Activated CD4-positive, alpha-beta memory T cell treated with anti-CD3 and anti-CD28 coated beads, Interleukin-2, amount 10 ng/mL, durations not matched to agents 7 days and 5 days (primary cell): ENCODE measurements around the gene NR3C2. TPM values are rescaled to one million over a fixed set of nuclear protein-coding genes. Genes with fewer than 3 reads are reported as not detected.
A peak's percentile ranks its signal among the peaks of the same experiment; 100 is the strongest.

Experiments
- CTCF ChIA-PET: fragments of 350-600 bp; sonication (Branson Sonifier 250); formaldehyde crosslinking; loops from one replicate; lab custom pipeline; 2021; ENCODE audit warnings: antibody characterized with exemption, inconsistent platforms; lab: Charles Lee
- POLR2A ChIA-PET: fragments of 350-600 bp; sonication (Branson Sonifier 250); formaldehyde crosslinking; loops from one replicate; lab custom pipeline; 2021; ENCODE audit warnings: antibody characterized with exemption; lab: Charles Lee
- DNase-seq: peaks from one replicate; pipeline ENCODE4 v3.0.0-alpha.2; 2020
- H3K27ac Mint-ChIP-seq: one replicate; pipeline ENCODE4 v1.8.0; 2021; ENCODE audit warnings: mild to moderate bottlenecking, mixed read lengths
- H3K27me3 Mint-ChIP-seq: one replicate; pipeline ENCODE4 v1.8.0; 2021; ENCODE audit warnings: mixed read lengths
- H3K36me3 Mint-ChIP-seq: one replicate; pipeline ENCODE4 v1.8.0; 2021; ENCODE audit warnings: low read depth, mixed read lengths
- H3K4me1 Mint-ChIP-seq: one replicate; pipeline ENCODE4 v1.8.0; 2021; ENCODE audit warnings: mixed read lengths
- H3K4me3 Mint-ChIP-seq: one replicate; pipeline ENCODE4 v1.8.0; 2021; ENCODE audit warnings: mild to moderate bottlenecking, mixed read lengths
- H3K9me3 Mint-ChIP-seq: one replicate; pipeline ENCODE4 v1.8.0; 2021; ENCODE audit warnings: mixed read lengths
- total RNA-seq, 2 experiments: library from RNA; stranded (reverse); gene quantifications; one replicate each; pipeline ENCODE4 v1.2.3, GENCODE V29; 2021

The NR3C2 gene
- 1 to 10 TPM; 4.1 to 5.0 TPM for total RNA-seq

DNA sequence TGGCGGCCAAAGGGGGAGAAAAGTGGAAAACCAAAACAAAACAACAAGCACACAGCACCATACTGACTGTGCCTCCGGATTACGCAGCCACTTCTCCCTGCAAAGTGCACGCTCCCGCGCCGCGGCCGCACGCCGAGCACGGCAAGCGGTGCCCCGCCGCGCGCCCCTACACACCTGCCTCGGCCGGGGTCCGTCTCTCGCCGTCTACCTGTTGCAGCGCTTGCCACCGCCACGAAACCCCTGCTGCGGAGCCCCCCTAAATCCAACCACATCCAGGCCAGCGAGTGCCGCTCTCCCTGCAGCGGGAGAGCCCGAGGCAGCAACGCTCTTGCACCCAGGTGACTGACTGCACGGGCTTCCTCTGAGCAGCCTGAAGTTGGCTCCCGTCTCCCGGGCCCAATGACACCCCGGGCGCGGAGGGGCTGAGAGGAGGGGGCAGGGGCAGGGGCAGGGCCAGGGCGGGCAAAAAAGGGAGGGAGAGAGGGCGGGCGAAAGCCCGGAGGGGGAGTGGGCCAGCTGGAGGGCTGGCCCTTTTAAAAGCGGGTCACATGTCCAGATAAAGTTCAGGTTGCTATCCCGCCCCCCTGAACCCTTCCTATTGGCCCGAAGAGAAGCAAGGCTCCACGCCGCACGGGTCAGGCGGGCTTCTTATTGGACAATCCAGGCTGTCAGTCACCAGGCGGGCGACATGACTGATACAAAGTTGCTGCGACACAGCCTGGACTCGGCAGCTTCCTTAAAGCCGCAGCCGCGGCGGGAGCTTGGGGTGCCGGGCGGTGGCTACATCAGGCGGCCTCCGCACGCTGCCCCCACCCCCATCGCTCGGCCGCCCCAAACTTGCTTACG, at the start of gene NR3C2:
TSS of gene NR3C2 (minus strand) at position 429 of the 846 bp plus-strand sequence.
- Mint-ChIP-seq H3K4me3 (peak within 1 kb of the TSS; percentile 90), H3K36me3 (no peaks in the 10 kb centered on the region), H3K27ac (peak within 1 kb of the TSS; percentile 83), H3K27me3 (peaks cover 33% of the 10 kb centered on the region), H3K4me1 (peaks cover 15% of the 10 kb centered on the region), H3K9me3 (no peaks in the 10 kb centered on the region)
- POLR2A ChIA-PET = interaction anchor here (0.8 to 2.5 kb wide), 9 partner anchors 8 to 758 kb away, joined by 3 to 40 read pairs (median 5); partner anchors contain the start of genes ARHGAP10 and PRMT9
- CTCF ChIA-PET = interaction anchor here (1.3 kb wide), 1 partner anchor 575 kb away, joined by 4 read pairs; no protein-coding TSS in a partner anchor
- peak; percentile 98 for DNase-seq

DNA sequence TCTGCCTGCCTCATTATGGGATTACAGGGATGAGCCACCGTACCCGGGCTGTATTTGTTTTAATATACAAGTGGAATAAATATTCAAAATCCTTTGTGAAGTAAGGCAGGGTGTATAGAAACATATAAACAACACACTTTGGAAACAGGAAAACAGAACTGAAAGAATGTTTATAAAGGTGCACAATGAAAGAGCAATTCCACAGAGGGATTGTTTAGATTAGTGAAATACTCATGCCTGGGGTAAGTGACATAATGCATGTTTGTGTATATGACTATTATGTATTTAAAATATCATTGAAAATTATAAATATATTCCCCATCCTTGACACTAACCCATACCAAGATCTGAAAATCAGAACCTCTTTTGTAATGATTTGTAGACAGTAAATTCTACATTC, 45.0 kb upstream of the NR3C2 start:
- ChIA-PET CTCF (no interaction called here), POLR2A (no interaction called here)
- no peaks in the 10 kb centered on the region for H3K27me3 Mint-ChIP-seq
- H3K36me3 Mint-ChIP-seq = no peaks in the 10 kb centered on the region
- DNase-seq = no peak
- no peaks in the 10 kb centered on the region for H3K9me3 Mint-ChIP-seq
- H3K4me3 Mint-ChIP-seq = no peak overlapping the region
- H3K27ac Mint-ChIP-seq = no peak overlapping the region
- no peaks in the 10 kb centered on the region for H3K4me1 Mint-ChIP-seq

DNA sequence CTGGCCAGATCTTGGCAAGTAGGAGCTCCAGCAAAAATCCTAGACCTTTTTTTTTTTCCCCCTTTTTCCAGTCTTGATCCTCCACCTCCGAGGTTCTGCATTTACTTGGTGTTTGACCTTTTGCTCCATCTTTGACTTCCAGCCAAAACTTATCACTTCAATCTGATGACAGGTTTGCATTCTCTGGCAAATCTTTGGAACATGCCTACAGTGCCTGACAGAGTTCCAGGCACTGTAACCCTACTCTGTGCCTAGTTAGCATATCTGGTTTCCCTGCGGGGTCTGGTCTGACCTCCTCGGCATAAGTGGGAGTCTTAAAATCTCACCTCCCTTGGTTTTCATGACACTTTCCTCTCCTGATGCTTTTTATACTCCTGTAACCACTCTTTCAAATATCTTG, 39.4 kb upstream of the NR3C2 start:
- H3K27ac Mint-ChIP-seq = no peak overlapping the region
- DNase-seq = no peak
- no peaks in the 10 kb centered on the region for H3K9me3 Mint-ChIP-seq
- peaks cover 2% of the 10 kb centered on the region for H3K27me3 Mint-ChIP-seq
- no peak overlapping the region for H3K4me3 Mint-ChIP-seq
- POLR2A ChIA-PET = no interaction called here
- H3K36me3 Mint-ChIP-seq = no peaks in the 10 kb centered on the region
- CTCF ChIA-PET = no interaction called here
- no peaks in the 10 kb centered on the region for H3K4me1 Mint-ChIP-seq

DNA sequence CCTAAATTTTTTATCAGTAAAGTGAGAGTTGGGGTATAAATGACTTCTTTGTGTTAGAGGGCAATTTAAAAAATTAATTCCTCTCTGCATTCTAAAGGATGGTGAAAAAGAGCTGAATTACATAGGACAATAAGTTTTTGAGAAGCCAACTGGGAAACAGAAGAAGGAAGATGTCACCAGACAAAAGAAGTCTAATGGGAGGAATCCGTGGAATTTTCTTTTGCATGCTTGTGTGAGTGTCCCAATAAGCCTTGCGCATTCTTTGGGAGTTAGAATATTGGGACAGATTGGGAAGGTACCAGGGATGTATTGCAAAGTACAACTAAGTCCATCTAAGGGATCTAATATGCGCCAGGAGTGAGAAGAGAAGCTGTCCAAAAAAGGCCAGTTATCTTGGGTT, 35.1 kb upstream of the NR3C2 start:
- ChIA-PET CTCF (no interaction called here), POLR2A (interaction anchor here (0.6 kb wide), 1 partner anchor 172 kb away, joined by 3 read pairs; no protein-coding TSS in a partner anchor)
- Mint-ChIP-seq H3K4me3 (no peak overlapping the region), H3K27me3 (peaks cover 2% of the 10 kb centered on the region), H3K4me1 (no peaks in the 10 kb centered on the region), H3K36me3 (no peaks in the 10 kb centered on the region), H3K27ac (no peak overlapping the region), H3K9me3 (no peaks in the 10 kb centered on the region)
- no peak for DNase-seq

DNA sequence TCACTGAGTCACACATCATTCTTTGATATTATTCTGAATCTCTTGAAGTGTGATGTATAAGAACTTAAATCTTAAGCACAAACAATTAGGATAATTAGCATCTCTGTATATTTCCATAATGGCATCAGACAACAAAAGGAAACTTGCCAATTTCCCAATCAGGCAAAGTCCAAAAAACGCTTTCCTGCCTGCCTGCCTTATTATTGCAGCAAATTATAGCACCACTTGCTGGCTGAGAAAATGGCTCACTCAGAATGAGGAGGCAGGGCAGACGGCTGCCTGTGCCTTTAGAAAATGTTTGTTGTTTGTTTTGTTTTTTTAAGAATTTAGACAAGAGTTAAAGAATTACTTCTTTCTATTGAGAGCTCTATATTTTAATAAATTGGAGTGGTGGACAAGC, 27.7 kb upstream of the NR3C2 start:
- H3K36me3 Mint-ChIP-seq = no peaks in the 10 kb centered on the region
- POLR2A ChIA-PET = no interaction called here
- no peaks in the 10 kb centered on the region for H3K9me3 Mint-ChIP-seq
- no peak overlapping the region for H3K4me3 Mint-ChIP-seq
- H3K4me1 Mint-ChIP-seq = no peaks in the 10 kb centered on the region
- CTCF ChIA-PET = no interaction called here
- H3K27ac Mint-ChIP-seq = no peak overlapping the region
- no peak for DNase-seq
- no peaks in the 10 kb centered on the region for H3K27me3 Mint-ChIP-seq

DNA sequence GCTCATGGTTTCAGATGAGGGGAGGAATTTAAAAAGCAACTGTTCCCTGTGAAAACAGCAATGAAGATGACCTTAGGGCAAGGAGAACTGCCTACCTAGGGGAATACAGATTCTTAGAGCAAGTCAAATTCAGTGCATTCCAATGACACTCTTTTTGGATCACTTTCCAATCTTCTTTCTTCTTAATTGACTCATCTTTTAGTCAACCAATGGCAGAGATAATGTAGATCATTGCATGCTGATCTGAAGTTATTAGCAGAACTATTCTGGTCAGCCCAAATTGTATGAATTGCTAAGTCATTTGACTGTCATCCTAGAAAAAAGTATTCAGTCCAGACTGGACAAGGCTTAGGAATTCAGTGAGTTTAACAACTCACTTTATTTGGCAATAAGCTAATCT, 12.6 kb upstream of the NR3C2 start:
- Mint-ChIP-seq H3K4me3 (no peak overlapping the region), H3K9me3 (no peaks in the 10 kb centered on the region), H3K27ac (no peak overlapping the region), H3K27me3 (peaks cover 1% of the 10 kb centered on the region), H3K4me1 (no peaks in the 10 kb centered on the region), H3K36me3 (no peaks in the 10 kb centered on the region)
- POLR2A ChIA-PET = no interaction called here
- DNase-seq = no peak
- CTCF ChIA-PET = no interaction called here

DNA sequence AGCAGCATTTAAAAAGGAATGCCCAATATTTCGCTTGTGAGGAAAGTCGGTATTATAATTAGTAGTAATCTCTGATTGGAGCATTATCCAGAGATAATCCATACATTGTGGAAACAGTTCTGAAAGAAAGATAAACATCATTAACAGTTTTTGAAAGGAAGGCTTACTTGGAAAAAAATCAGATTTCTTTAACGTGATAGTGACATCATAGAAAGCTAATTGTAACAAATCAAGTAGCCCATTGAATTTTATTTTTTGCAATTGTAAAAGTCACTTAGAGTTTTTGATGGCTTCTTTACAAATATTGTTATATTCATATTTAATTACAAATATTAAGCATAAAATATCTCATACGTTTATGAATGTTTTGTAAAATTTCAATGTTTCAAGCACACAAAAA, 11.6 kb upstream of the NR3C2 start:
- POLR2A ChIA-PET = no interaction called here
- CTCF ChIA-PET = no interaction called here
- H3K27ac Mint-ChIP-seq = no peak overlapping the region
- peaks cover 5% of the 10 kb centered on the region for H3K27me3 Mint-ChIP-seq
- DNase-seq = no peak
- H3K4me3 Mint-ChIP-seq = no peak overlapping the region
- H3K9me3 Mint-ChIP-seq = no peaks in the 10 kb centered on the region
- no peaks in the 10 kb centered on the region for H3K4me1 Mint-ChIP-seq
- no peaks in the 10 kb centered on the region for H3K36me3 Mint-ChIP-seq

DNA sequence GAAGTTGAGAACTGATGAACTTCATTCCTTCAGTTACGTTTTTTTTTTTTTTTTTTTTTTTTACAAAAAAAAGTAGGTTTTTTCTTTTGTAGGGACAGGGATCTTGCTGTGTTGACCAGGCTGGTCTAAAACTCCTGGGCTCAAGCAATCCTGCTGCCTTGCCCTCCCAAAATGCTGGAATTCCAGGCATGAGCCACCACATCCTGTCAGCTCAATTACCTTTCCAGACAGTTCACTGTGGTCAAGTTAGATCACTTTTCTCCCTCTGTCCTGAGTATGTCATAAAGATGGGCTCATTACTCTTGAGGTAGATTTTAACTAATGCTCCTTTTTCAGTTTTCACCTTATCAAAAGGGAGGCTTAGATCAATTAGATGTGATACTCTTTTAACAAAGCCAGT, 10.8 kb upstream of the NR3C2 start:
- POLR2A ChIA-PET = no interaction called here
- CTCF ChIA-PET = no interaction called here
- H3K4me3 Mint-ChIP-seq = no peak overlapping the region

DNA sequence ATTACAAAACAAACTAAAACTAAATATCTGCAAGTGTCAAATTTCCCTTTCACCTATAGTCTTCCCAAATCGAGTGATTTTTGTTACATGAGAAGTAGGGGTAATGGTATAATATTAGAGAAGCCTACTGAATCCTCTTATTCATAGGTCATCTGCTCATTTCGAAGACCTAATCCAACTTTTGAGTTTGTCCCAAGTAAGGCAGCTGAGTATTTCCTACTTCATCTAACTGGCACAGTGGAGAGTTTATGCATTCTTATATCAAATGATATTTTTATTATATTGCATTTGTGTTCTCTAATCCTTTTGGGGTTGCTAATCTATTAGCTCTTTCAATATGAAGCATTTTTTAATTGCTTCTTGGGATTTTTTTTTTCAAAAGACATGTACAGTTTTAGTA, 7.7 kb upstream of the NR3C2 start:
- Mint-ChIP-seq H3K9me3 (no peaks in the 10 kb centered on the region), H3K27ac (no peak overlapping the region), H3K27me3 (peaks cover 27% of the 10 kb centered on the region), H3K4me1 (peaks cover 11% of the 10 kb centered on the region), H3K36me3 (no peaks in the 10 kb centered on the region), H3K4me3 (no peak overlapping the region)
- no peak for DNase-seq
- POLR2A ChIA-PET = no interaction called here
- CTCF ChIA-PET = no interaction called here

More for the DNA sequence above, 10.8 kb upstream of the NR3C2 start:
- Mint-ChIP-seq H3K27ac (no peak overlapping the region), H3K27me3 (peaks cover 5% of the 10 kb centered on the region), H3K36me3 (no peaks in the 10 kb centered on the region), H3K9me3 (no peaks in the 10 kb centered on the region), H3K4me1 (no peaks in the 10 kb centered on the region)
- no peak for DNase-seq

DNA sequence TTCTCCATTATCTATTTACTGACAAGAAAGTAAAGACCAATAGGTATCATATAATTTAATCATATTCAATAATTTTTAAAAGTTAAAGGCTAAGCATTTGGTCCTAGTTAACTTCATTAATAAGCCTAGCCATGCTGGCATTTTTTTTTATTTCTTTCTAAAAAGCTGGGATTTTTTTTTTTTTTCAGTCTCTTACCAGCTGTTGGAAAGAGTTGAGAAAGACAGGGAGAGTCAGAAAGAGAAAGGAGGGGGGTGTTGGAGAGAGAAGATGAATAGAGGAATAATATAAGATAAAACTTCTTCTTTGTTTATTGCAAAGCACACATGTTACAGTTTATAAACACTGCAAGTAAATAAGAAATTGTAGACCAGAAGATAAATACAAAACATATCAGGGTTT, 5.9 kb upstream of the NR3C2 start:
- DNase-seq = no peak
- POLR2A ChIA-PET = no interaction called here
- CTCF ChIA-PET = no interaction called here
- Mint-ChIP-seq H3K36me3 (no peaks in the 10 kb centered on the region), H3K27me3 (peaks cover 29% of the 10 kb centered on the region), H3K9me3 (no peaks in the 10 kb centered on the region), H3K4me1 (peaks cover 11% of the 10 kb centered on the region), H3K27ac (no peak overlapping the region), H3K4me3 (no peak overlapping the region)

DNA sequence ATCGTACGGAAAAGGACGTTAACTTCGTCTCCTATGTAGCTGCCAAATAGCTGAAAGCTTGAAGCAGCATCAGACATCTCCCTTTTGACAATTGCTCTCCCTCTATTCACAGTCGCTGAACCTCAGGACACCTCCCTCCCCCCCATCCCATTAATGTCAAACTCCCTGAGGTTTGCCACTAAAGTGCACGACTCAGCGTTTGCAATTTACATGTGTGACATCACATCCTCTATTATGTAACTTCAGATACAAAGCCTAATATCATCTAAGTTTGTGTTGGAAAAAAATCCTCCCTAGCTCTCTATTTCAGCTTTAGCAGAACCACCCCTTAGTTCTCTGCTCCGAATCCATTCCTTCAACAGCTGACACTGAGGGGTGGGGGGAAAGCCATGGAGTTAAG, 5.5 kb upstream of the NR3C2 start:
- POLR2A ChIA-PET = no interaction called here
- CTCF ChIA-PET = no interaction called here
- Mint-ChIP-seq H3K4me3 (no peak overlapping the region), H3K4me1 (peaks cover 11% of the 10 kb centered on the region), H3K27me3 (peaks cover 28% of the 10 kb centered on the region), H3K9me3 (no peaks in the 10 kb centered on the region), H3K36me3 (no peaks in the 10 kb centered on the region), H3K27ac (no peak overlapping the region)
- DNase-seq = no peak

DNA sequence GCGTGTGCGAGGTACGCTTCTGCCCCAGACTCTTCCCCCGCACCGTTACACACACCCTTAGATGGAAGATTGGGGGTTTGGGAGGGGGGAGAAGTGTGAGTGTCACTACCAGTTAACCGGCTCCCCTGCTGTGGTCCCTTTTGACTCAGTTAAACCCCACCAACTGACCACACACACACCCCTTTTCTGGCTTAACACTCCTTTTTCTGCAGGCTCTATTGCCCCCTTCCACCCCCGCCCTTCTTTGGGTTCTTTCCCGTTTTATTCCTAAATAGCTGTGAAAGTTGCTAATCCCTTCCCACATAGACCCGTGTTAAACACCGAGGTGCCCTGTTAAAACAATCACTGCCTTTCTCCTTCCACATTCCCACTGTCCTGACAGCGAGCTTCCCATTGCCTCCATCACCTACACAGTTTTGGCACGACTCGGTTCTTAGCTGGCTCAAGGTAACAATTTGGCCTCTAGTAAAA, 3.7 kb upstream of the NR3C2 start:
- no peak for DNase-seq
- Mint-ChIP-seq H3K4me3 (peak overlapping the region; percentile 73), H3K27me3 (peaks cover 33% of the 10 kb centered on the region), H3K4me1 (peaks cover 16% of the 10 kb centered on the region), H3K36me3 (no peaks in the 10 kb centered on the region), H3K27ac (no peak overlapping the region), H3K9me3 (no peaks in the 10 kb centered on the region)
- ChIA-PET POLR2A (interaction anchor here (0.5 kb wide), 1 partner anchor 11 kb away, joined by 3 read pairs; no protein-coding TSS in a partner anchor), CTCF (interaction anchor here (0.8 kb wide), 1 partner anchor 91 kb away, joined by 3 read pairs; no protein-coding TSS in a partner anchor)

DNA sequence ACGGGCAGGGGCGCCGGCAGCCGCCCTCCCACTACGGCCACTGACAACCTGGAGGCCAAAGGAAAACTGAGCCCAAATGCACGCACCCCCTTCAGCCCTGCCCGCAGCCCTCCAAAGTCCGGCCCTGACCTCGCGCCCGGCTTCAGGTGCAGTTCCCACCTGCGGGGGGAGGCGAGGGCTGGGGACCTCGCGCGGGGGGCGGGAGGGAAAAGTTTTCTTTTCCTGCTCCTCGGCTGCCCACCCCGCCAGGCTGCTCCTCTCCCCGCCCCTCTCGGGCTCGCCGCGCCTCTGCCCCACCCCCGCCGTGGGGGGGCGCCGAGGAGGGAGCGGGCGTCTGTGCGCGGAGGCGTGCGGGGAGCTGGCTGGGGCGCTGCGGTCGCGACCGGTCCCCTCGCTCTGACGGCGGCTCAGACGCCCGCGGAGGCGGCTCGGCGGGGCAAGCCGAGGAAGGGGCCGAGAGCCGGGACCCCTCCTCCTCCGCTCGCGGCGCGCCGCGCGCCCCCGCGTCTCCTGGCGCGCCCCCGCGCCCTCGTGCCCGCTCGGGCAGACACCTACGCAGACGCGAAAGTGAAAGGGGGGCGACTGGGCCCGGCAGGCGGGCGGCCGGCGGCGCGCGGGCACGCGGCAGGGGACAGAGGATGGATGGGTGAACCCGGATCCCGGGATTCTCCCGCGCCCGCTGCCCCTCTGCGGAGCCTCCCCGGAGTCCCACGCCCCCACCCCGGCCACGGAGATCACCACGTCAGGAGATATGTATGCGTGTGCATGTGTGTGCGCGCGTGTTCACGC, 3.1 kb upstream of the NR3C2 start:
- Mint-ChIP-seq H3K36me3 (no peaks in the 10 kb centered on the region), H3K9me3 (no peaks in the 10 kb centered on the region), H3K4me3 (peak overlapping the region; percentile 73), H3K27ac (no peak overlapping the region), H3K4me1 (peaks cover 19% of the 10 kb centered on the region), H3K27me3 (peaks cover 35% of the 10 kb centered on the region)
- peak; percentile 63 for DNase-seq
- POLR2A ChIA-PET = interaction anchor here (0.5 kb wide), 1 partner anchor 11 kb away, joined by 3 read pairs; no protein-coding TSS in a partner anchor
- CTCF ChIA-PET = no interaction called here
